ENCODE data around the gene AMBRA1. TPM values are rescaled to one million over a fixed set of nuclear protein-coding genes. Genes with fewer than 3 reads are reported as not detected.

Gene AMBRA1
- total and polyA plus RNA-seq, 11 donors, result 5.6 to 23.5 (median 16.2) TPM

GRCh38 chr11:46597609-46598219 is 3.9 kb upstream of the AMBRA1 start:
- Histone ChIP-seq H3K9me3 (no peaks in the 10 kb centered on the region), H3K4me1 (peaks cover 0 to 38% (median 11%) of the 10 kb centered on the region in 12 donors), H3K27me3 (no peaks in the 10 kb centered on the region), H3K4me3 (no peak overlapping the region), H3K27ac (no peak overlapping the region), H3K36me3 (peaks cover 0 to 7% (median 0%) of the 10 kb centered on the region in 9 donors)
- 73 to 82% (median 79%) methylated on average over 6 of the region's 6 CpGs for WGBS, 4 donors
- DNase-seq (no peak), ATAC-seq (no peak)
- TF ChIP-seq POLR2A (IDR thresholded peaks at IDR 0.05), result no peak
- TF ChIP-seq, protein P1, sequence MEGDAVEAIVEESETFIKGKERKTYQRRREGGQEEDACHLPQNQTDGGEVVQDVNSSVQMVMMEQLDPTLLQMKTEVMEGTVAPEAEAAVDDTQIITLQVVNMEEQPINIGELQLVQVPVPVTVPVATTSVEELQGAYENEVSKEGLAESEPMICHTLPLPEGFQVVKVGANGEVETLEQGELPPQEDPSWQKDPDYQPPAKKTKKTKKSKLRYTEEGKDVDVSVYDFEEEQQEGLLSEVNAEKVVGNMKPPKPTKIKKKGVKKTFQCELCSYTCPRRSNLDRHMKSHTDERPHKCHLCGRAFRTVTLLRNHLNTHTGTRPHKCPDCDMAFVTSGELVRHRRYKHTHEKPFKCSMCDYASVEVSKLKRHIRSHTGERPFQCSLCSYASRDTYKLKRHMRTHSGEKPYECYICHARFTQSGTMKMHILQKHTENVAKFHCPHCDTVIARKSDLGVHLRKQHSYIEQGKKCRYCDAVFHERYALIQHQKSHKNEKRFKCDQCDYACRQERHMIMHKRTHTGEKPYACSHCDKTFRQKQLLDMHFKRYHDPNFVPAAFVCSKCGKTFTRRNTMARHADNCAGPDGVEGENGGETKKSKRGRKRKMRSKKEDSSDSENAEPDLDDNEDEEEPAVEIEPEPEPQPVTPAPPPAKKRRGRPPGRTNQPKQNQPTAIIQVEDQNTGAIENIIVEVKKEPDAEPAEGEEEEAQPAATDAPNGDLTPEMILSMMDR (IDR thresholded peaks at IDR 0.05), result no peak
- intact Hi-C loops (cut with DNase I), result no loop called here

DNA sequence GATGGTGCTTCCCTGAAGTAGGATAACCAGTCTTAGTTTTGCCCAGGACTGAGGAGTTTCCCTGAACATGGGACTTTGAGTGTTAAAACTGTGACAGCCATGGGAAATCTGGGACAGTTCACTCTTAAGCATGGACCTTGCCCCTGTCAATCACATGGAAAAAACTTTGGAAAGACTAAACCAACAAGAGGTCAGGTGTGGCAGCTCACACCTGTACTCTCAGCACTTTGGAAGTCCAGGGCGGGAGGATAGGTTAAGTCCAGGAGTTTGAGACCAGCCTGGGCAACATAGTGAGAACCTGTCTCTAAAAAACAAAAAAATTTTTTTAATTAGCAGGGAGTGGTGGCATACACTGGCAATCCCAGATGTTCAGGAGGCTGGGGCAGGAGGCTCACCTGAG is 3.3 kb upstream of the AMBRA1 start:
- 93 to 100% (median 97%) methylated on average over 1 of the region's 1 CpG for whole genome bisulfite sequencing, 4 donors
- intact Hi-C loops (cut with DNase I), result no loop called here
- TF ChIP-seq POLR2A (IDR thresholded peaks at IDR 0.05), result no peak
- TF ChIP-seq, protein P1 (IDR thresholded peaks at IDR 0.05), result no peak
- H3K4me3 ChIP-seq, result no peak overlapping the region
- H3K4me1 ChIP-seq, result peaks cover 0 to 43% (median 17%) of the 10 kb centered on the region in 12 donors
- ATAC-seq (no peak), DNase-seq (no peak)
- no peaks in the 10 kb centered on the region for H3K9me3 ChIP-seq
- H3K36me3 ChIP-seq, result peaks cover 0 to 2% (median 0%) of the 10 kb centered on the region in 9 donors
- no peaks in the 10 kb centered on the region for H3K27me3 ChIP-seq
- no peak overlapping the region for H3K27ac ChIP-seq

DNA sequence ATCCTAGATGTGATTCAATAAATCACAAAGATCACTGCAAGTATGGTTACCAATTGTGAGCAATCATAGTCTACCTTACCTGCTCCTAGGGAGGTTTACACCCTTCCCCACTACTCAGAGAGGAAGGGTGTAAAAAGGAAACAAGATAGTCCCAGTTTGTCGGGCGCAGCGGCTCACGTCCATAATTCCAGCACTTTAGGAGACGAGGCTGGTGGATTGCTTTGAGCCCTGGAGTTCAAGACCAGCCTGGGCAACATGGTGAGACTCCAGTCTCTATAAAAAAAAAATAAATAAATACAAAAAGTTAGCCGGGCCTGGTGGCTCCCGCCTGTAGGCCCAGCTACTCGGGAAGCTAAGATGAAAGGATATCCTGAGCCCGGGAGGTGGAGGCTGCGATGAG is 962 bp upstream of the AMBRA1 start:
- intact Hi-C loops (cut with DNase I), result loop anchor here in 1 of 10 donors (2.0 kb wide), 1 partner anchor 22 kb away; the partner anchor contains the start of genes ATG13 and HARBI1

DNA sequence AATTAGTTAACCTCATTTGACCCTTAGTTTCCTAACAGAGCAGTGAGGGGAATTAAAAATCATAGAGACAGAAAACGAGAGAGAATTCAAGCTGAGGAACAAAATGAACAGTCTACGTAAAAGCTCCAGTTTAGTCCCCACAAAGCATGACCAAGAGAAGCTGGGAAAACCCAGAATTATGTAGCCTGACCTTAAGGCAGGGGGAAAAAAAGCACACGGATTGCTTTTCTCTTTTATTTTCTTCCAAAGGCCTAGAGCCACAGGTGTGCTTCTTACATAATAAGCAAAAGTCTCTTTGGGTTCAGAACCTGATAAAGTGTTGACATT is 514 bp upstream of the AMBRA1 start:
- intact Hi-C loops (cut with DNase I), result loop anchor here in 1 of 10 donors (2.0 kb wide), 1 partner anchor 22 kb away; the partner anchor contains the start of genes ATG13 and HARBI1
- no peak for ATAC-seq
- H3K36me3 ChIP-seq, result no peaks in the 10 kb centered on the region
- 35 to 41% (median 41%) methylated on average over 3 of the region's 3 CpGs for WGBS, 4 donors
- no peaks in the 10 kb centered on the region for H3K27me3 ChIP-seq
- no peaks in the 10 kb centered on the region for H3K9me3 ChIP-seq
- H3K27ac ChIP-seq, result peak overlapping the region; percentile 70 to 88 (median 82)
- TF ChIP-seq POLR2A (IDR thresholded peaks at IDR 0.05), result no peak
- TF ChIP-seq, protein P1 (IDR thresholded peaks at IDR 0.05), result no peak
- H3K4me1 ChIP-seq, result peaks cover 0 to 46% (median 30%) of the 10 kb centered on the region in 12 donors
- peak overlapping the region; percentile 66 to 99 (median 91) for H3K4me3 ChIP-seq
- no peak for DNase-seq

More for the DNA sequence above, 962 bp upstream of the AMBRA1 start:
- H3K36me3 ChIP-seq, result no peaks in the 10 kb centered on the region
- WGBS, 4 donors, result 90 to 94% (median 91%) methylated on average over 10 of the region's 10 CpGs
- no peaks in the 10 kb centered on the region for H3K9me3 ChIP-seq
- no peak overlapping the region for H3K4me3 ChIP-seq
- no peak for TF ChIP-seq POLR2A (IDR thresholded peaks at IDR 0.05)
- TF ChIP-seq, protein P1 (IDR thresholded peaks at IDR 0.05), result no peak
- ATAC-seq (no peak), DNase-seq (no peak)
- H3K4me1 ChIP-seq, result peaks cover 0 to 47% (median 27%) of the 10 kb centered on the region in 12 donors
- no peaks in the 10 kb centered on the region for H3K27me3 ChIP-seq
- peak overlapping the region in 4 of 12 donors; percentile 80 to 88 (median 82) for H3K27ac ChIP-seq
